Measurements from ENCODE around the gene DIP2A. TPM values are rescaled to one million over a fixed set of nuclear protein-coding genes. Genes with fewer than 3 reads are reported as not detected.

Gene DIP2A
- total and polyA plus RNA-seq, 2 of the 8 experiments (the other 6 are each of a cell fraction or from before 2014, with no cell fraction given) = 16.0 to 27.1 TPM

DNA sequence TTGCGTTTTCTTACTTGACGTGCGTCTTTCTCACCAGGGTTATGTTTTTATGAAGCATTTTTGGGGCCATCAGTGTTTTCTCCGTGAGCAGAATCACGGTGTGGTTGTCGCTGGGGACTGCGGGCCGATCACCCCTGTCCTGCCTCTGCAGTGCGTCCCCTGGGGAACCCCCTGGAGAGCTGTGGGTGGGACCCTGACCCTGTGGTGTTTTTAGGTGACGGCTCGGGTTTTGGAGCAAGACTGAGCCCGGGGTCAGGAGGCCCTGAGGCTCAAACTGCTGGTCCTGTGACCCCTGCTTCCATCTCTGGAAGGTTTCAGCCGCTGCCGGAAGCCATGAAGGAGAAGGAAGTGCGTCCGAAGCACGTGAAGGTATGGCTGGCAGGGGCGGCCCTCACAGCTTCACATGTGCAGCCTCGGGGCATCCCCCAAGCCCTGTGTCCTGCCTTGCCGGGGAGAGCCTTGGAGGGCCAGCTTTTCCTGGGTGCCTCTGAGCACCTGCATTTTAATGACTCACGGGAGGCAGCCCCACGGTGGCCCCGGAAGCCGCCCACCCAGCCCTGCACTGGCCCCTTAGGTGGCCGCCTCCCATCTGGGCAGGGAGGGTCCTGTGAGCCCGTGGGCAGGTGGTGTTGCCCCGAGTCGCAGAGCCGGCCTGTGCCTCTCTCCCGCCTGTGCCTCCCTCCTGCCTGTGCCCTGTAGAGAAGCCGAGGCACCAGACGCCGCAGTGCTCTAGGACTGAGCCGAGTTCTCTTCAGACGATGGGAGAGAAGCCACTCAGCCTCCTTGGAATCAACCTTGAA lies 36.7 kb upstream of the DIP2A start (continued):
- TF ChIP-seq SUZ12 (IDR thresholded peaks at IDR 0.05; ENCODE audit: low read length) (no peak), RAD21 (IDR thresholded peaks at IDR 0.05 in 1 of 2, conservative IDR thresholded peaks at IDR 0.05 in 1 of 2; ENCODE audit: low read depth in 2 of 2, low read length in 2 of 2) (no peak)
